Activated CD8-positive, alpha-beta memory T cell treated with anti-CD3 and anti-CD28 coated beads for 1 hour (primary cell): ENCODE data around the gene SORCS2.

Experiments
- DNase-seq, 2 donors: peaks; one replicate each; pipeline ENCODE4 v3.0.0-alpha.2; 2020; ENCODE audit warnings: low read depth in 1 of 2; ENCODE audit errors: extremely low read depth in 1 of 2

Gene SORCS2

DNA sequence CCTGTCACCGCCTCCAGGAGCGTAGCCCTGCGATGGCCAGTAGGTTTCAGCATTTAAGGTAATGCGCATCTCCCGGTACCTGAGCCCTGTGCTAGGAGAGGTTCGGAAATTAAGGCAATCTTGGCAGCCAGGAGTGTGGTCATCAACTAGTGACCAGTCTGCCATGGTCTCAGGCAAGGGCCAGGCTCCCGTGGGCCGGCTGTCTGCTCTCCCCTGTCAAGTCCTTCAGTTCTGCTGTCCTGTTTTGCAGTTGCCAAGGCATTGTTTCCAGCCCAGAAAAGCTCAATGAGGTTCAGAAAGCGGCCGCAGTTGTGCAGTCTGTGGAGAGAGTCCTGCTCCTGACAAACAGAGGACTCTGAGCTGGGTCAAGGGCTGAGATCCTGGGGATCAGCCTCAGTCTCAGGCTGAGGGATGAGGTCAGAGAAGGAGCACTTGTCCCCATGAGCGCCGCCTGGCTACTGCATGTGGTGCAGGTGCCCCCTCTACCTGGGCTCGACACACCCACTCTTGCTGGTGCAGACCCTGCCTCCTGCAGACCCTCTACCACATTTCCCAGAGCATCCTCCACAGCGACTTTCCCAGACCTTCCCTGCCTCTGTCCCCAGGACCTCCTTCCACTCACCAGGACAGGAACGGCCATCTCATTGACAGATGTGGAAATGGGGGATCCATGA is 295.8 kb downstream of the SORCS2 start:
- no peak for DNase-seq

DNA sequence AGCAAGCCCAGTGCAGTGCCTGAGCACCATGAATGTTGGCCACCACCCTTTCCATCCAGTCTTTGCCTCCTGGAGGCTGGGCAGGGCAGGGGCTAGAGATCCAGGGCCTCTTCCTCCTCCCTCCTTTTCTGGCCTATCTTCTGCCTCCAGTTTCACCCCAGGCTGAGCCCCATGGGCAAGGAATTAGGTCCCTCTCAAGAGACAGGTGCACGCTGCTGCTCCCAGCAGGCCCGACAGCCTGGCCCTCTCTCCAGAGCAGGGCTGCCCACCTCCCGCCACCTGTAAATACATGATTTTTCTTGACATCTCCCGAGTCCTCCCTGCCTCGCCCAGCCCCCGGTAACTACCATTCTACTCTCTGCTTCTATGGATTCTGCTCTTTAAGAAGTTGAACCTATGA is 299.6 kb downstream of the SORCS2 start:
- DNase-seq: no peak

- DNase-seq: no peak
Measured at GRCh38 chr4:7498446-7499200, 306.3 kb downstream of the SORCS2 start.

DNA sequence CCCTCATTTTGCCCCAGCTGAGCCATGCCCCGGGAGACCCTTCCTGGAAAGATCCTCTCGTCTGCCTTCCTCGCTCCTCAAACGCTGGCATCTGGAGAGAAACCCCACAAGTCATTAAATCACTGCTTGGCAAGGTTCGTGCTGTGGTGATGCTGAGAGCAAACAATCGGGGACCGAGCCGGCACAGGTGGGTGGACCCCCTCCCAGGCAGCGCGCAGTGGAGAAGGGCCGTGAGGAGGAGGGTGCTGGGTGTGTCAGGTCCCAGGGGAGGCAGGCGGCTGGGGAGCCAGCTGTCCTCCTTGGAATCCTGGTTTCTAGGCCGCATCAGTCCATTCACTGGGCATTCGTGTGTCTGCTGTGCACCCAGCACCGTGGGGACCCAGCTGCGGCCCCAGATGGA is 307.3 kb downstream of the SORCS2 start:
- no peak for DNase-seq

DNA sequence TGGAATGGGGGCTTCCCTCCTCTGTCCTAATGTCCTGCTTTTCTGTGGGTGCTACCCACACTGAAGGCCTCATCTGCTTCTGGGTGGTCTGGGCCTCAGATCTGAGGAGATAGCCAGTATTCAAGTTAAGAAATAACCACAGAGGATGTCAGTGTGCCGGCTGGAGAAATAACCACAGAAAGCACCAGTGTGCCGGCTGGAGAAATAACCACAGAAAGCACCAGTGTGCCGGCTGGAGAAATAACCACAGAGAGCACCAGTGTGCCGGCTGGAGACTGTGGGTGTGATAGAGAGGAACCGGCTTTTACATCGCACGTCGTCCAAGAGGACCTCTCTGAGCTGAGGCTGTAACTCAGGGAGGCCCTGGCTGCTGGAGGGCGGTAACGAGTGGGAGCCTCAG is 308.1 kb downstream of the SORCS2 start:
- no peak for DNase-seq

DNA sequence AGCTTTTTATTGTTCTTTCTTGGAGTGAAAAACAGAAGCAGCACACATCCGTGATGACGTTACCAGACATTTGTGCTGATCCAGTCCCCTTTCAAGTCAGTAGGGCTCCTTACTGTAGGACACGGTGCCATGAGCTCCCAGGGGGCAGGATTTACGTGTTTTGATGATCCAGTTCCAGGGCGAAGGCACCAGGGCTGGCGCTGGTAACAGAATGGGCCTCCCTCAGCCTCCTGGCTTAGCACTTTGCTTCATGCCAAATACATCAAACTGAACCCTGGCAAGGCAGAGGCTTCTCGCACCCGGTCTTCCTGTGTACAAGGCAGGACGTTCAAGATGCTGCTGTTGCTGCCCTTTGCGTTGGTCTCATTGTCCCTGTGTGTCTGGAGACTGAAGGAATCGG is 309.0 kb downstream of the SORCS2 start:
- no peak for DNase-seq

- no peak for DNase-seq
Measured at GRCh38 chr4:7501873-7502272, 309.5 kb downstream of the SORCS2 start.

- DNase-seq: no peak
Measured at GRCh38 chr4:7503559-7504249, 311.4 kb downstream of the SORCS2 start.

- DNase-seq: no peak
Measured at GRCh38 chr4:7505116-7505900, 313.0 kb downstream of the SORCS2 start.

DNA sequence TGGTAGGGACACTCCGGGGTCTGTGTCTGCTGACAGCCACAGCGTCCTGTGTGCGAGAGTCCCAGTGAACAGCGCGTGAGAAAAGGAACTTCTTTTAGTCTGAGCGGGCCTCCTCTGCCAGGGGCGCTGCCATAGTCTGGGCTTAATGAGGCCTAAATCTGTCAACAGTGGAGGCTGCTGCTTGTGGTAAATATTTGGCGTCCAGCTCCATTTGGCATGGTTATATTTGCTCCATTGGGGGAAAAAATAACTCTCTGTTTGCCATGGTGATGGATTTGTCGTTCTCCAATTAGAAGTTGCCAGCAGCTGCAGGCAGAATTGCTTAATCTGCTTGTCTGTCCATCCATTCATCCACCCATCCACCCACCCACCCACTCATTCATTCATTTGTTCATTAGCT is 313.8 kb downstream of the SORCS2 start:
- DNase-seq: no peak

DNA sequence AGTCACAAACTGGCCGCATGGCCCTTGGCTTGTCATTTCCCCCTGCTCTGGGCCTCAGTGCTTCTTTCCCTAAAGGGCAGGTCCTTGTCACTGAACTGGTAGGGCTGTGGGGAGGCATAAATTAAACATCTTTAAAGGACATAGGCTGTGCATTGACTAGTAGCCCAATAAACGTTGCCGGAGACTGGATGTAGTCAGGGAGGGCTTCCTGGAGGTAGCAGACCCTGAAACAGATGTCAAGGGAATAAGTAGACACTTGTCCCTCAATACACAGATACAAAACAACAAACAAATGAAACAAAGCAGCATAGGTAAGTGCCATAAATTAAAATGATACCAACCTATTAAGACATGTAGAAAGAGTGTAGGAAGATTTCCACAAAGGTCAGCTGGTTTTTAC is 314.2 kb downstream of the SORCS2 start:
- no peak for DNase-seq

DNA sequence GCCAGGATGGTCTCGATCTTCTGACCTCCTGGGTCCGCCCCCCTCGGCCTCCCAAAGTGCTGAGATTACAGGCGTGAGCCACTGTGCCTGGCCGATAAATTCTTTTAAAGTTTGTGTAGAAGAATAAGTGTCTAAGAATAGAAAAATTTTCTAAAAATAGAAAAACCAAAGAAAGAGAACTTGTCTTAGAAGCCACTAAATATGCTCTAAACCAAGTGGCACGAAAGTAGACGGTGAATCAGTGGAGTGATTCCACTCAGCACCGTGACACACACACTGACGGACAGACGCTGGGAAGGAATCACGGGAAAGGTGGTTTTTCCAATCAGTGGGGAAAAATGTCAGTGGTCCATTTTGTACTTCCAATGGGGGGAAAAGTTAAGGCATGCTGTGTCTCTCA is 315.0 kb downstream of the SORCS2 start:
- no peak for DNase-seq

DNA sequence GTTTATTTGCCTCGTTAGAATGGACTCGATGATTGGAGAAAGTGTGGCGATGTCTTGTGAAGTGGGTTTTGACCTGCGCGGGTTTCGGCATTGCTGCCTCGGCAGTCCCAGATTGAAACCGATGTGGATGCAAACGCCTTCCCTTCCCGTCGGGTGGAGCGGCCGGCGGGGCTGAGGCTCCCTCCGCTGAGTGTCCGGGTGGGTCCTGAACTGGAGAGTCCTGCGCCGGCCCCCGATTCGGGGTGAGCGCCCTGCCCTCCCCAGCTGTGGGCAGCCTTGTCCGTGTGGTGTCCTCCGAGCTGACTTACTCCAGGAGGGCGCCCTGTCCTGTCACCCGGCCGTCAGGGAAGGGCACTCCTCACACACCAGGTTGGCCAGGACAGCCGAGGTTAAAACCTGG is 317.7 kb downstream of the SORCS2 start:
- no peak for DNase-seq

DNA sequence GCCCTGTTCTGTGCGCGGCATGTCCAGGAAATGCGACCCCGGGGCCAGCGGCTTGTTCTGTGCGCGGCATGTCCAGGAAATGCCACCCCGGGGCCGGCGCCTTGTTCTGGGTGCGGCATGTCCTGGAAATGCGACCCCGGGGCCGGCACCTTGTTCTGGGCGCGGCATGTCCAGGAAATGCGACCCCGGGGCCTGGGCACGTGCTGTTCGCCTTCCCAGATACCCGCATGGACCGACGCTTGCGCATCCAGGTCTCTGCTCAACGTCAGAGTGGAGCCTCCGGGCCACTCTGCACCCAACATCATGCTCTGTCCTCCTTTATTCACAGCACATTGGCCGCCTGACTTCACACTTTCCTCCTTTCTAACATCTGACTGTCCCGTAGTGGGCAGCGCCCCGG is 318.2 kb downstream of the SORCS2 start:
- no peak for DNase-seq

DNA sequence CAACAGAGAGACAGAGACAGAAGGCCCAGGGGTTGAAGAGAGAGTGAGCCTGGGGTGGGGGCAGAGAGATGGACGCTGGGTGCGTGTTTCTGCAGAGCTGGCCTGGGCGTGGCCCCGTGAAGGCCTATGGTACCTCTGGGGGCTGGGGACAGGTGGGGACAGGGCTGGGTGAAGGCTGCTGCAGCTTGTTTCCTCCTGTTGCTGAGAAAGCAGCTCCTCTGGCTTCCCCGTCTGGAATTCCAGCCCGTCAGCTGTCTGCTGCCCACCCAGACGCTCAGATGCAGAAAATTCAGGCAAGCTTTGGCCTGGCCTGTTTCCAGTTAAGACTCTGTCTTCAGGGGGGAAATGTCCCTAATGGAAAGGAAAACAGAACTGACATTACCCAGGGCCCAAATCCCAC is 319.2 kb downstream of the SORCS2 start:
- no peak for DNase-seq

GRCh38 chr4:7512428-7512827 is 320.1 kb downstream of the SORCS2 start:
- no peak for DNase-seq

DNA sequence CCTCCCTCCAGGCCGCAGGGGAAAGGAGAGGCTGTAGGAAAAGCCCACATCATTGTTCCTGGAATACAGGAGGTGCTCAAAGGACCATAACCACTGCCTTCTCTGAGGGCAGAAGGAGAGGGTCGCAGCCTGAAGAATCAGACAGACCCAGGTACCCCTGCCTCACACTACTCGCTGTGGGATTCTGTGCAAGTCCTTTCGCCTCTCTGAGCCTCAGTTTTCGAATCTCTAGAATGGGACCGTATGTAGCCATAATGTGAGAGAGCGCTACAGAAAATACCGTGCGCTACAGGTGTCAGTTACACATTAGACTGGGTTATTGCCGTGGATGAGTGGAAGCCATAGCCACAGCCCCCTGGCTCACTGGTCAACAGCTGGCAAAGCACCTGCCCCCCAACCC is 320.6 kb downstream of the SORCS2 start:
- no peak for DNase-seq

- DNase-seq: no peak
Measured at GRCh38 chr4:7513671-7514070, 321.3 kb downstream of the SORCS2 start.

- DNase-seq: no peak
Measured at GRCh38 chr4:7514281-7514680, 321.9 kb downstream of the SORCS2 start.

GRCh38 chr4:7514789-7515188 is 322.5 kb downstream of the SORCS2 start:
- DNase-seq: no peak

DNA sequence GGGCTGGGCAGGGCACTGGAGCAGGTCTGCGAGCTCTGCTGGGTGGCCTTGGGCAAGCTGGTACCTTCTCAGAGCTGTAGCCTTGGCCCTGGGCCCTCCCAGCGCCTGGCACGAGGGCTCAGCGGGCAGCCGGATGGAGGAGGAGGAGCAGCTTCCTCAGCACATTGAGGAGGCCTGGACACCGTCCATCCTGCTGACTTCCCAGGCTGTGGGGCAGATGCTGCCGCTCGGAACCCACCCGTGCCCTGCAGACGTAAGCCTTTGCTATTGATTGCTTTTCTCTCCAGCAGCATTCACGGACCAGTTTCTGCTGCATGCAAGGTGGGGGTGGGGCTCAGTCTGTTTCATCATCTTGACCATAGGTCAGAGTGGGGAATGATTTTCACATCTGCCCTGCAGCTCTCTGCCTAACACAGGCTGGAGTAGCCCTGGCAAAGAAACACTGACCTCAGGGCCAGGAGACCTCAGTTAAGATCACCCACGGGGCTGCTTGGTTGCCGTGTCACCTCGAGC is 323.1 kb downstream of the SORCS2 start:
- no peak for DNase-seq
